HG03064 (cell line): ENCODE measurements around the gene CDH1.
"Not testable (repeated sequence)": the region's sequence is repeated elsewhere in the genome, so short reads cannot be mapped to it uniquely, and the experiment has no call there.

Experiments
- ATAC-seq: cut with Tn5 transposase; IDR thresholded peaks from one replicate; pipeline ENCODE4 v1.9.1; 2021; ENCODE audit warnings: low read depth; ENCODE audit not compliant: unreplicated experiment

Gene CDH1

GRCh38 chr16:68786685-68787418, 49.8 kb downstream of the CDH1 start:
- no peak for ATAC-seq

DNA sequence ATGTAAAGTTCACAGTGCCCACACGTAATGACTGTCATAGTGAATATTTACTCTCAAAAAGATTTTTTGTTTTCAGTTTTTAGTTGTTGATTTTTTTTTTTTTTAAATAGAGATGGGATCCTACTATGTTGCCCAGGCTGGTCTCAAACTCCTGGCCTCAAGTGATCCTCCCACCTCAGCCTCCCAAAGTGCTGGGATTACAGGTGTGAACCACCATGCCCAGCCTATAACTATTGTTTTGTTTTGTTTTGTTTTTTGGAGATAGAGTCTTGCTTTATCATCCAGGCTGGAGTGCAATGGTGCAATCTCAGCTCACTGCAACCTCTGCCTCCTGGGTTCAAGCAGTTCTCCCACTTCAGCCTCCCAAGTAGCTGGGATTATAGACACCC, 50.3 kb downstream of the CDH1 start:
- not testable (repeated sequence) for ATAC-seq

DNA sequence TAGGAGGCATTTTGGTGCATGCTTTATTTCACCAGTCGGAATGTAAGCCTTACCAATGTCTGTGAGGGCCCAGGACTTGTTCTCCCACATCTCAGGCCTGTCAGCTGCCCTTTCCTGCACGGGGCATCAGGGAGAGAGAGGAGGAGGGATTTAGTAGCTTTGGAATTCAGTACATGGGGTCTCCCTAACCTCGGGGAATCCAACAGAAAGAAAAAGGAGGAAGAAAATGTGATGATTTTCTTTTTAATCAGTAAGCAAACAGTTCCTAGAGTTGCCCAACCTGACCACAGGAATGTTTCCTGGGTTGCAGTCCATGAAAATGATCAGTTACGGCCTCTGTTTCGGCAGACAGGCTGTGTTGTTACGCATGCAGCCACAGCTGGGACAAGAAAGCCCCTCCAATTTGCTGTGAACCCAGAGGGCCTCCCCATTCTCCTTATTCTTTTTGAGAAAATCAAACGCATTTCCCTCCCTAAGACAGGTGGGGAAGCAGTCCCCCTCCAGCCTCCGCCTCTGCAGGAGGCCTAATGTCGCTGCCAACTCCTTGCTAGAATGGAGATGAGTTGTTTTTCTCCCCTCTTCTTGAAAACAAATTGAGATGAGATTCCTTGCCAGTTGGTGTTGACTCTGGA, 53.2 kb downstream of the CDH1 start:
- ATAC-seq, result no peak

DNA sequence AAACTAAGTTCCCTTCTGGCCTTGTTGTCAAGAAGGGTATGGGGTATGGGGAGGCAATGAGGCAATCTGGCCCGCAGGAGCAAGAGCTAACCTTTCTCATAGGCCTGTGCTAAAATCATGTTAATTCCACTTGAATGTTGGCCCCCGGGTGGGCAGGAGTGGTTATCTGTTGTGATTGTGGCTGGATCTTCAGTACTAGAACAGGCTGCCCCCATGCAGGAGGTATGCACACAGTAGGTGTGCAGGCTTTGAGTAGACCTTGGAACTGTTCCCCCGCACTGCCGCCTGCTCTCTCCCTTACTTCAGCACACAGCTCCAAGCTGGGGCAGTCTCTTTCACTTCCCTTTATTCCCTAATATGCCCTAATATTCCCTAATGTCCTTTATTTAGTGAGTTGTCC, 53.9 kb downstream of the CDH1 start:
- no peak for ATAC-seq

GRCh38 chr16:68792465-68793324, 55.6 kb downstream of the CDH1 start:
- no peak for ATAC-seq

- no peak for ATAC-seq
These were observed 56.3 kb downstream of the CDH1 start for GRCh38 chr16:68793401-68793857.

DNA sequence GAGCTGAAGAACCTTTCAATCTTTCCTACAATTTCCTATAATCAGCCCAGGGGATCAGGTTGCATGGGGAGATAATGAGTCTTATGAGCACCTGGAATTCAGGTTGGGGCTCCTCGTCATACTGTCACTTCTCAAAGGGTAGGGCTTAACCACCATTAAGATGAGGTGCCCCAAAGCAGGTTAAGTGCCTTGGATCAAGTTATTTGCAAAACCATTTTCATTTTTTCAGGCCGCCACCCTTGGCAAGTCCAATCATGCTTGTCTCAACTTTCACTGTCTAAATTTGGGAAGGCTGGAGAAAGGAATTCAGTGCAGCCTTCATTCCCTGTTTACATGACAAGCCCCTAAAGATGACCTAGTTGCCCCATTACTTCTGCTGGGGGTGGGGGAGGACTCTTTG, 61.3 kb downstream of the CDH1 start:
- no peak for ATAC-seq

DNA sequence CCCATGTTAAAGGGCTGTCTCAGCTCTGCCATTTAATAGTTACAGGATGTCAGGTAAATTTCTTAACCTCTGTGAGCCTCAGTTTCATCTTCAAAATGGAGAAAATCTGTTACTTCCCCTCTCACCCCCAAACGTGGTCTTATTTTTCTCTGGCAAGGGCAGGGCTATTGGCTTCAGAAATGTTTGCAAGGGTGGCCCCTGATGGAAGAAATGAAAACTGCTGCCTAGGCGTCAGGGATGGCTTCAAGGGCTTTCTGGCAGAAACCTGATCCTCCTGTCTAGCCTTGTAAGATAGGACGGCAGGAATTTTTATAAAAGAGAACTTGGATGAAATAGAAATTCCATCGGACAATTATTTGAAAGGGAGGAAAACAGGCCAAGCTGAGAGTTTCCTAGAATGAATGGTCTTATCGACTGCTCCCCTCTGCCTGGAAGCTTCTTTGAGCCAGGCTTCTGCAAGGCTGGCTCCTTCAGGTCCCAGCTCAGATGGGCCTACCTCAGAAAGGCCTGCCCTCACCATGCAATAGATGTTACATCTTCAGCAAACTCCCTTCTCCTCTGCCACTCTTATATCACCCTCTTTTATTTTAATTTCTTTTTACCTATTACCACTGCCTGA, 63.3 kb downstream of the CDH1 start:
- ATAC-seq, result no peak

- no peak for ATAC-seq
These were observed 65.1 kb downstream of the CDH1 start for GRCh38 chr16:68802190-68802589.

DNA sequence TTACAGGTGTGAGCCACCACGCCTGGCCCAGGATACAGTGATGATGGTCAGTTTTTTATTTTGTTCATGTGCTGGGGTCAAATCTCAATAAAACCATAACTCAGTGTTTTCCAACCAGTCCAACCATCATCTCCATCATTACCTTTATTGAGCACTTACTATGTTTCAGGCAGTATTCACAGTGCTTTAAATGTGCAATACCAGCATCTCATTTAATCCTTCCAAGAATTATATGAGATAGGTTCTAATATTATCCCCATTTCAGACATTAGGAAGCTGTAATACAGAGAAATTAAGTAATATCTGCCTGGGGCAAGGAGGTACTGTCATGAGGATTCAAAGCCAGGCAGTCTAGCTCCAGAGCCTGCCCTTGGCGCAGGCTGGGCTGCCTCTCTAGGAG, 69.3 kb downstream of the CDH1 start:
- ATAC-seq, result no peak

DNA sequence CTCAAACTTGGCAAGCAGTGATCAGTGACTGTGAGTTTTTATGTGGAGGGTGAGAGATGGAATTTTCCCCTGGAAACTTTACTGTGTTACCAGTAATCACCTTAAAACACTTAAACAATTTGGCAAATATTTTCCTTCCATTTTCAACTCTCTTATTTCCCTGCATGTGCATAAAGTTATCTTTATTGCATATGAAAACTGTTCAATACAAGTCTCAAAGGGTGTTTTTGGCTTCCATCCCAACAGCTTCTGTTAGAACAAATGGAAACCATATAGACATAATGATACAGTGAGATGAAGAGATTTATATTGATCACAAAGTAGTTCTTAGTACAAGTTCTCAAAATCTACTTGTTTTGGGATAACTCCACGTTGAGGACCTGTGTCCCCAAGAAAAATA, 69.9 kb downstream of the CDH1 start:
- no peak for ATAC-seq

GRCh38 chr16:68814516-68814915, 77.4 kb downstream of the CDH1 start:
- no peak for ATAC-seq

GRCh38 chr16:68823401-68824135, 86.5 kb downstream of the CDH1 start:
- ATAC-seq, result no peak

GRCh38 chr16:68825427-68825826, 88.3 kb downstream of the CDH1 start:
- ATAC-seq, result no peak

- ATAC-seq, result no peak
These were observed 89.6 kb downstream of the CDH1 start for GRCh38 chr16:68826652-68827051.

GRCh38 chr16:68833251-68833650, 96.2 kb downstream of the CDH1 start:
- ATAC-seq, result no peak

GRCh38 chr16:68834550-68834949, 97.5 kb downstream of the CDH1 start:
- no peak for ATAC-seq

DNA sequence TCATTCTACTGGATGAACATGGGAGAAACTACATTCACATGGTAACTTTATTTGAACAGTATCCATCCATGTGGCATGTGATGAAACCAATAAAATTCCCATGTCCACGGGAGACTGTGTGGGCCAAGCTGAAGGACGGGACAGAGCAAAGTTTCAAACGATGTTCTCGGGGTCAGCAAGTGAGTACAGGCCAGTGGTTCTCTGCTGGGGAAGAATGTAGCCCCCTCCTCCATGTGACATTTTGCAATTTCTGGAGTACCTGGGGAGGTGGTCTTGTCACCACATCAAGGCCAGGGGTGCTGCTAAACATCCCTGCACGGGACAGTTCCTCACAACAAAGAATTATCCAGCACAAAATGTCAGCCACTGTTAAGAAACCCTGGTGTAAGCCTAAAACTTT, 98.9 kb downstream of the CDH1 start:
- no peak for ATAC-seq

DNA sequence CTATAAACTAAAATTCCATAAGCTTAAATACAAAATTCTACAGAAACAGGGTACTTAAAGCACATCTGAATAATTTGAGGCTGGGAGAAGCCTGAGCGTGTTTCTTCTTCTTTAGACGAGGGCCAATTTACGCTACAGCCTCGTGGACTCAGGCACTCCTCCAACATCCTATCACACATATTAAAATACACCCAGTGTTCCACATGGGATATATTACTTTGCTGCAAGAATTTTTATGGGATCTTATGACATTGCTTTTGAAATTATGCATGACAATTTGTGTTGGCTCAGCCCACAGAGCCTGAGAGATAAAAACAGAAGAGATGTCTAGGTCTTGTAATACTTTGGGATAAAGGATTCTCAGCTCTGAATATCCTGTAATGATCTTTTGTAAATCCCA, 102.7 kb downstream of the CDH1 start:
- ATAC-seq, result no peak

DNA sequence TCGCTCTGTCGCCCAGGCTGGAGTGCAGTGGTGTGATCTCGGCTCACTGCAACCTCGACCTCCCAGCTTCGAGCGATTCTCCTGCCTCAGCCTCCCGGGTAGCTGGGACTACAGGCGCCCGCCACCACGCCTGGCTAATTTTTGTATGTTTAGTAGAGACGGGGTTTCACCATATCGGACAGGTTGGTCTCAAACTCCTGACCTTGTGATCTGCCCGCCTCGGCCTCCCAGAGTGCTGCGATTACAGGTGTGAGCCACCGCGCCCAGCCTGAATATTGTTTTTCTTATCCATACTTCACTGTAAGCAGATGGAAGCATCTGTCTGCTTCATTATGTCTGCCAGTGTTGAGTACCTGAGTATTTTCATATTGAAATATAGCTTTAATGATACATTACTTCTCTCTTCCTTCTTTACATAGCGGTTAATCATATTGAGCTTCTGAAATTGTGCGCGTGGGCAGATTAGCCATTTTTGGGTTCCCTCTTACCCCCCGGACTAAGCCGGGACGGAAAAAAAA, 105.9 kb downstream of the CDH1 start:
- not testable (repeated sequence) for ATAC-seq
